Smooth muscle cell of the brain vasculature (primary cell): Measurements from ENCODE around the gene IGSF6.

Source experiments
- DNase-seq: peaks from one replicate; pipeline ENCODE4 v3.0.0-alpha.2; 2012; ENCODE audit warnings: low read depth, low spot score

Gene IGSF6

GRCh38 chr16:21602785-21603184 lies 49.6 kb downstream of the IGSF6 start:
- DNase-seq = no peak

DNA sequence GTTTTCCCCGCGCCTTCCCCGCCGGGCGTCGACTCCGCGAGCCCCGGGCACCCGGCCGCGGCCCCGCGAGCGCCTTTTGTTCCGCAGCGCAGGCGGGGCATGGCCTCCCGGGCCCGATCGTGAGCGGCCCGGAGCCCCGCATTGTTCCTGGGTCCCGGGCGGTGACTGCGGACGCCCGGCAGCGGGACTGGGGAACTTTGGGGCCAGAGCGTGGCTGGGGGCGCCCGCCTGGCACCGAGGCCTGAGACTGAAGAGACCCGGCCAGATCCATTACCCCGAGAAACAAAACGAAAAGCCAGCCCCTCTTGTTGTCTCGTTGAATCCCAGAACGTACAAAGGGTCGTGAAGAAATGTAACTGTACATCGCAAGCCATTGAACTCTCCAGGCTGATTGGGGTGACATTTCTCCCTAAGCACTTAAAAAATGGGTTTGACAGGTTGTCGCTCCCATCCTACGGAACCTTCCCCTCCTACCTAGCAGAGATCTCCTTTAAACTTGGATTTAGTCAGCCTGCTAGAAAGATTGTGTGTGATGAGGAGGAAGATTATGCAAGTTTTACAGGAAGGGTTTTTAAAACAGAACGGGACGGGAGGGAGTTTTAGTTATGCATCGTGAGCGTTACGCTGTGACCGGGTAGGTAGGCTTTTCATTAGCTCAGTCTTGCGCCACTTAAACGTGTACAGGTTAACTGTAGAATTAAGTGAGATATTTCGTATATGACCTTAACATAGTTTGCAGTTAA lies 52.2 kb downstream of the IGSF6 start:
- DNase-seq = no peak

DNA sequence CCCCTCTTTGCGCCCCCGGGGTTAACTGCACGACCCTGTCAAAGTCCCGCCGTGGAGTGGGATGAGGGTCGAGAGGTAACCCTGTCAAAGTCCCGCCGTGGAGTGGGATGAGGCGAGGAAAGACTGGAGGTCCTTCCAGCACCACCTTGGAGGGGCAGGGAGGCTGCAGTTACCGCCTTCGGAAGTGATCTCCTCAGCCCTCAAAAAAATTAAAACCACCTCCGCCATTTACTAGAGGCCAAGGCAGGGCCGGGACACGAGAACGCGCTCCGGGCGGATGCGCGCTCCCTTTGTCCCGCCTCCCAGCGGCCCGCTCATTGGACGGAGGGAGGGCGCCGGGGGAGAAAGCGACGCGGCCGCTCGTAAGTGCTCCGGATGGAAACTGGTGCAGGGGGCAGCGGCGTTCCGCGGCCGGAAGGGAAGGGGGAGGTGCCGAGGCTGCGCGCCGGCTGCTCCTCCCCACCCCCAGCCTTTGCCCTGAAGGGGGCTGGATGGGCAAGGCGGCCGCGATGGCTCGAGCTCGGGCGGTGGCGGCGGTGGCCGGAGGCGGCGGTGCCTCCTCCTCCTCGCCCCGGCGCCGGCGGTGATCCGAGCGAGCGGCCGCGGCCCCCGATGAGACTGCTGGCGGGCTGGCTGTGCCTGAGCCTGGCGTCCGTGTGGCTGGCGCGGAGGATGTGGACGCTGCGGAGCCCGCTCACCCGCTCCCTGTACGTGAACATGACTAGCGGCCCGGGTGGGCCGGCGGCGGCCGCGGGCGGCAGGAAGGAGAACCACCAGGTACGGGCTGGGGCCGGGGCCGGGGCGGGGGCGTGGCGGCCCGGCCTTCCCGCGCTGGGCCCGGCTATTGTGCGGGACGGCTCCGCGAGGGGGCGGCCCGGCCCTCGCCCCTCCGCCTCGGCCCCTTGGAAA lies 53.0 kb downstream of the IGSF6 start, which contains the start of gene METTL9:
METTL9 (plus strand) TSS at position 456 of the 909 bp plus-strand sequence; CDS start at position 613, 157 bp downstream.
- DNase-seq = peak; percentile 91

- no peak for DNase-seq
Measured at GRCh38 chr16:21598701-21599121, 53.7 kb downstream of the IGSF6 start.

GRCh38 chr16:21598206-21598605 lies 54.2 kb downstream of the IGSF6 start:
- no peak for DNase-seq

DNA sequence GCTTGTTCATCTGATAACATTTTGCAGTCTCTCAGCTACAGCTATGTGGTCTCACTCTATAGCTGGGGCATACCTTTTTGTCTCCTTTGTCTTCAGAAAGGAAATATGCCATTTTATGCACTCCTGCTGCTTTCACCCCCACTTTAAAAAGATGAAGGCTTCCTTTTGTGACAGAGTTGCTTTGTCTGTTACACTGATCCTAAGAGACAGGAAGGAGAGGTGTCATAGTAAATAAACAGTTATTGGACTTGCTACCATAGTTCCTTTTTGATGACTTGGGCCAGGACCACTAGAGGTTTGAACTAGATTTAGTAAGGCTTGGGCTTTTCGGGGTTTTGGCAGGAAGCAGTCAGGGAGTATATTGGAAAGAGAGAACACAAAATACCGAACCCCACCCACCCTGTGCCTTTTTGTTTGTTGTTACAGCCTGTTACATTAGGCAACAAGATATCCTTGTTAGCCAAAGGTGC lies 54.8 kb downstream of the IGSF6 start:
- DNase-seq = no peak

- DNase-seq = no peak
Measured at GRCh38 chr16:21593530-21594289, 58.7 kb downstream of the IGSF6 start.

DNA sequence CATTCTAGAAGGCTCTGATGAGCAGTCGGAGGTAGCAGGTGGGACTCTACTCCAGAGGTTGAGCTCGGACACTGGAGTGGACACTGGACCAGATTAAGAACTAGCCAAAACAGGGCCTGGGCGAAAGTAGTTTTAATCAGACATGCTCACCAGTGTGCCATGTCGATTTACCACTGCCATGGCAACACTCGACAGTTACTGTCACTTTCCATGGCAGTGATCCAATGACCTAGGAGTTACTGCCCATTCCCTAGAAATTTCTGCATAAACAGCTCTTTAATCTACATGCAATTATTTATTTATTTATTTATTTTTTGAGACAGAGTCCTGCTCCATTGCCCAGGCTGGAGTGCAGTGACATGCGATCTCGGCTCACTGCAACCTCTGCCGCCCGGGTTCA lies 60.2 kb downstream of the IGSF6 start:
- no peak for DNase-seq

DNA sequence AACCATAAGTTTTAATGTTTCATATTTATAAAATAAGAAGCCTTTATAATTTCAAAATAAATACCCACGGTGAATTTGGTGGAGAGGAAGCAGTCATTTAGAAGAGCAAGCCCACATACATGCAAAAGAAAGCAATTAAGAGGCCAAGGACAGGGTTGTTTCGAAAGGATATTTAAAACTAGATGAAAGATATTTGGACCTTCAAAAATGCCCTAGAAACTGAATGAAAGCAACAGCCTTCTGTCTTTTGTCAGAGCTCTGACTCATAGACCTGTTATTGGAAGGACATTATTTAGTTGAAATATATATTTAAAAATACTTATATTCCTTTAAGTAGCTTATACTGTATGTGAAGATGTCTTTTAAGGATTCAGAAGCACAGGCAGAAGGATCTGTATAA lies 61.6 kb downstream of the IGSF6 start:
- DNase-seq = no peak

DNA sequence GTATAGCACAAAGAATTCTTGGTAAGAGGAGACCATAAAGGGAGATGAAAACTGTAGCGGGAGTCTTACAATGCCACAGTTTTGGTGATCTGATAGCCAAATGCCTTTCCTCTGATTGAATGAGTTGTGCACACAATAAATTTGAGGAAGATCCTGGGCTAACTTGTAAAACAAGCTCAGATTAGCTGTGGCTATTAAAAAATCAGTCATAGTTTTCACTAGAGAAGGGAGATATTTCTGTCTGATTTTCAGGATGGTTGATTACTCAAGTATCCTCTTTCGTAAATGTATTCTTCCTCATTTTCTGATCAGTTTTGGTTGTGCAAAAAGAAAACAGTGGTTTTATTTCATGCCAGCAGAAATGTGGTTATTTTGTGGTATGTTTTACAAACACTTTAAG lies 62.1 kb downstream of the IGSF6 start:
- DNase-seq = no peak

DNA sequence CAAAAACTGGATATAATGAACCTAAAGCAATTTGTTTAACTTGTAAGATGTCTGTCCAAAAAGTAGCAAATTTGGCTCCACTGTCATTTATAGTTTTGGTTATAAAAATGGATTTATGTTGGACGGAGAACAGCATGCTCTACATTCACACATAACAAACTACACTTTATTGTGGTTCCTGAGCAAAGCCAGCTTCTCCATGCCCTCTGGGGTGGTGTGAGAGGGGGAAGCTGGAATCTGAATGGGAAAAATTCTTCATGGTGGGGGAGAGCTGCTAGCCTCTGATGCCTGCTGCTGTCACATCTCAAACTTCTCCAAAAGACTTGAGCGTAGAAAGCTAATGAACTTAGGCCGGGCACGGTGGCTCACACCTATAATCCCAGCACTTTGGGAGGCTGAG lies 62.9 kb downstream of the IGSF6 start:
- no peak for DNase-seq
